ENCODE results near the gene CEP350.
"Not testable (repeated sequence)": the region's sequence is repeated elsewhere in the genome, so short reads cannot be mapped to it uniquely, and the experiment has no call there.

CEP350 gene

GRCh38 chr1:179958359-179958758, 3.7 kb downstream of the CEP350 start:
- peaks cover 24% of the 10 kb centered on the region for H3K4me1 Mint-ChIP-seq
- no peak for TF ChIP-seq CTCF (IDR thresholded peaks at IDR 0.05; ENCODE audit: unreplicated experiment in 3 of 3)
- peaks cover 7% of the 10 kb centered on the region for H3K9me3 Mint-ChIP-seq
- H3K4me3 Mint-ChIP-seq = no peak overlapping the region
- H3K27me3 Mint-ChIP-seq (ENCODE audit: low read depth) = no peaks in the 10 kb centered on the region
- no peak overlapping the region for H3K27ac Mint-ChIP-seq
- H3K36me3 Mint-ChIP-seq (ENCODE audit: low read depth) = peaks cover 22% of the 10 kb centered on the region

GRCh38 chr1:179962168-179962567, 7.6 kb downstream of the CEP350 start:
- H3K4me3 Mint-ChIP-seq; H3K27me3 Mint-ChIP-seq (ENCODE audit: low read depth); H3K27ac Mint-ChIP-seq: not testable (repeated sequence)
- peaks cover 12% of the 10 kb centered on the region for H3K4me1 Mint-ChIP-seq
- H3K9me3 Mint-ChIP-seq = peaks cover 23% of the 10 kb centered on the region
- peaks cover 44% of the 10 kb centered on the region for H3K36me3 Mint-ChIP-seq (ENCODE audit: low read depth)

GRCh38 chr1:179966551-179966950, 11.9 kb downstream of the CEP350 start:
- Mint-ChIP-seq H3K4me1 (peaks cover 5% of the 10 kb centered on the region), H3K27me3 (ENCODE audit: low read depth) (no peaks in the 10 kb centered on the region), H3K27ac (no peak overlapping the region), H3K9me3 (peaks cover 23% of the 10 kb centered on the region), H3K36me3 (ENCODE audit: low read depth) (peaks cover 57% of the 10 kb centered on the region), H3K4me3 (no peak overlapping the region)
- TF ChIP-seq CTCF (IDR thresholded peaks at IDR 0.05; ENCODE audit: unreplicated experiment in 3 of 3) = no peak

- Mint-ChIP-seq H3K4me1 (peaks cover 9% of the 10 kb centered on the region), H3K27ac (no peak overlapping the region)
These were observed 13.8 kb downstream of the CEP350 start for GRCh38 chr1:179968284-179968993.

GRCh38 chr1:179968994-179969919, 14.6 kb downstream of the CEP350 start:
- H3K4me3 Mint-ChIP-seq = no peak overlapping the region
- H3K36me3 Mint-ChIP-seq (ENCODE audit: low read depth) = peaks cover 49% of the 10 kb centered on the region
- H3K27me3 Mint-ChIP-seq (ENCODE audit: low read depth) = no peaks in the 10 kb centered on the region
- TF ChIP-seq CTCF (IDR thresholded peaks at IDR 0.05; ENCODE audit: unreplicated experiment in 3 of 3) = no peak
- H3K27ac Mint-ChIP-seq = no peak overlapping the region
- H3K4me1 Mint-ChIP-seq = peaks cover 15% of the 10 kb centered on the region
- peaks cover 9% of the 10 kb centered on the region for H3K9me3 Mint-ChIP-seq

More at GRCh38 chr1:179968284-179968993, 13.8 kb downstream of the CEP350 start:
- no peak for TF ChIP-seq CTCF (IDR thresholded peaks at IDR 0.05; ENCODE audit: unreplicated experiment in 3 of 3)
- peaks cover 52% of the 10 kb centered on the region for H3K36me3 Mint-ChIP-seq (ENCODE audit: low read depth)
- H3K4me3 Mint-ChIP-seq = no peak overlapping the region
- H3K27me3 Mint-ChIP-seq (ENCODE audit: low read depth) = no peaks in the 10 kb centered on the region
- H3K9me3 Mint-ChIP-seq = peaks cover 17% of the 10 kb centered on the region

GRCh38 chr1:179969962-179970361, 15.4 kb downstream of the CEP350 start:
- H3K4me1 Mint-ChIP-seq = peaks cover 15% of the 10 kb centered on the region
- H3K27me3 Mint-ChIP-seq (ENCODE audit: low read depth) = no peaks in the 10 kb centered on the region
- peaks cover 5% of the 10 kb centered on the region for H3K9me3 Mint-ChIP-seq
- no peak overlapping the region for H3K4me3 Mint-ChIP-seq
- H3K27ac Mint-ChIP-seq = no peak overlapping the region
- H3K36me3 Mint-ChIP-seq (ENCODE audit: low read depth) = peaks cover 43% of the 10 kb centered on the region
- TF ChIP-seq CTCF (IDR thresholded peaks at IDR 0.05; ENCODE audit: unreplicated experiment in 3 of 3) = no peak
